SH-SY5Y (cell line): Measurements from ENCODE around the gene WDFY4.

Experiments used
- GATA2 ChIP-seq: IDR thresholded peaks from 2 replicates; pipeline ENCODE4 v1.6.1; 2011; ENCODE audit warnings: mild to moderate bottlenecking, low read depth, low read length
- GATA3 ChIP-seq: IDR thresholded peaks from 2 replicates; pipeline ENCODE4 v1.6.1; 2011; ENCODE audit warnings: low read depth, mild to moderate bottlenecking, low read length, moderate library complexity

DNA sequence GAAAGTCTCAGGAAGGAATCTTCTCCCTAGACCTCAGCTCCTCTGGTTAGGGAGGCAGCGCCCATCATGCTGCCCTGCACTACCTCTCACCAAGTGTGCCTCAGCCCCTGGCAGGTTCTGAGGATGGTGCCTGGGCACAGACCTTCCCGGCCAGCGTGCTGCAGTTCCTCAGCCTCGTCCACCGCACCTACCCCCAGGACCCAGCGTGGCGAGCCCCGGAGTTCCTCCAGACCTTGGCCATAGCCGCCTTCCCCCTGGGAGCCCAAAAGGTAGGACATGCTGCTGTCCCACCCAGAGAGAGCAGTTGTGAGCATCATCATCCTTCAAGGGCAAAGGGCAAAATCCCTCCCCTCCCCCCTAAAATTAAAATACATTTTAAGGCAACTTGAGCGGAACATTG, 132.5 kb downstream of the WDFY4 start:
- TF ChIP-seq GATA3 (no peak), GATA2 (no peak)
